DMS53 treated with DMSO at 0.1 percent for 48 hours (cell line): ENCODE results near the gene PTPN13.

ENCODE experiments used
- DNase-seq: peaks from one replicate; lab custom pipeline; 2025; ENCODE audit not compliant: unreplicated experiment; lab: John Stamatoyannopoulos, UW

Gene PTPN13

GRCh38 chr4:86809809-86810208 is 215.7 kb downstream of the PTPN13 start:
- DNase-seq: no peak

GRCh38 chr4:86810847-86811246 is 216.7 kb downstream of the PTPN13 start:
- DNase-seq: no peak

GRCh38 chr4:86815653-86816052 is 221.5 kb downstream of the PTPN13 start:
- no peak for DNase-seq

GRCh38 chr4:86816501-86817273 is 222.6 kb downstream of the PTPN13 start:
- DNase-seq: no peak

- no peak for DNase-seq
These were observed 224.1 kb downstream of the PTPN13 start for GRCh38 chr4:86818211-86818610.

DNA sequence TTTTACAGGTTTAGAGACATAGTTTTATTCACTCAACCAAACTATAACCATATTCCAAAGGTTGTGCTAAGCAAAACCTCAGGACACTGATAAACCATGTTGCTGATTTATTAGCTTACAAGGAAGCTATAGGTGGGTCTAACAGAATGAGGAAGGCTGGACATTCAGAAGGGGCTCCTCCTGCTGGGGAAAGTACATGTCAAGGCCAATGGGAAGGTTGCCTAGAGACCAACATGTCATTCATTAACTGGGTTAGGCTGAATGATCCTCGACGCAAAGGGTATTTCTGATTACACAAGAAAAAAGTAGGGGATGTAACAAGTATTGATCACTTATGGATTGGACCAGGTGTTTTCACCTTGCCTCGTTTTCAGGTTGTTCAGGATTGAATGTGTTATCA is 224.7 kb downstream of the PTPN13 start:
- no peak for DNase-seq

- DNase-seq: no peak
These were observed 225.4 kb downstream of the PTPN13 start for GRCh38 chr4:86819561-86819960.

DNA sequence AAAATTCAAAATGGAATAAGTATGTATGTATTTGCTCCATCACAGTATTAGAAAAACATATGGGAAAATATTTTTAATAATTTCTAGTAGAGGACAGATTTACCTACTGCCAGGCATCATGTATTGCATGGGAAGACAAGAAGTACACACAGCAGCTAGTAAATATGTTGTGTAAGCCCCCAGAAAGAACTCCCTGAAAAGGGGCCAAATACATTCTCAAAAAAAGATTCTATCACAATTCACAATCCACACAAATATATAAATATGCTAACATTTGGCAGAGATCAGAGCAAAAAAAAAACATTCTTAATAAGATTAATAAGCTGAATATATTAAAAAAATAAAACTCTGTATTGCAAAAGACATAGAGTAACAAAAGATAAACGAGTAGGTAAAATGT is 227.0 kb downstream of the PTPN13 start:
- DNase-seq: no peak

DNA sequence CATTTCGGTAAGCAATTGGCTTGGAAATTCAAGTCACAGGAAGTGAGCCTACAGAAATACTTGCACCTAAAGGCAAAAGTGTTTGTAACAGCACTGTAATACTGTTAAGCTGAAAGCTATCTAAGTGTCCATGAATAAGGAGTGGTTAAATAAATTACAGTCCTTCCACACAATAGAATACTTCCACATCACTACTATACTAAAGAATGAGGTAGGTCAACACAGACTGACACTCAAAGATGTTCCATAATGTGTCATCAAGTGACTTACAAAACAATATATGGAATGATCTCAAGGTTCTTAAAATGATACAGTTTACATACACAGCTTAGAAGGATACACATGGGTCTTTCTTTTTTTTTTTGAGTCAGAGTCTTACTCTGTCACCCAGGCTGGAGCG is 228.0 kb downstream of the PTPN13 start:
- DNase-seq: no peak

DNA sequence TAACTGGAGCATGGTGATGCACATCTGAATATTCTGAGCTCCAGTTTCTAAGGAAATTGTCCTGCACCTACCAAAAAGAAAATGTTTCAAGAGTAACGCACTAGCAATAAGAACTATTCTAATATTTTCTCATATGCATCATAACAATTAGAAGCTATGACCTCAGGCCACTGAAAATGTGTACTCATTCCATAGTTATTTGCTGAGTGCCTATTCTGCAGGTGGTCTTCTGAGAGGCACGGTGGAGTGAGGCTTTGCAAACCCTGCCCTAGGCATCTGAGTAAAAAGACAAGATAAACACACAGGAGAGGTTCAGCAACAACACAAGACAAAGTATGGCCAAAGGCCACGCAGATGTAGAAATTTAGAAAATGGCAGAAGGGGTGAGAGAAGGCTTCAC is 231.4 kb downstream of the PTPN13 start:
- DNase-seq: no peak

GRCh38 chr4:86831262-86832130 is 237.4 kb downstream of the PTPN13 start:
- peak; percentile 10 for DNase-seq

DNA sequence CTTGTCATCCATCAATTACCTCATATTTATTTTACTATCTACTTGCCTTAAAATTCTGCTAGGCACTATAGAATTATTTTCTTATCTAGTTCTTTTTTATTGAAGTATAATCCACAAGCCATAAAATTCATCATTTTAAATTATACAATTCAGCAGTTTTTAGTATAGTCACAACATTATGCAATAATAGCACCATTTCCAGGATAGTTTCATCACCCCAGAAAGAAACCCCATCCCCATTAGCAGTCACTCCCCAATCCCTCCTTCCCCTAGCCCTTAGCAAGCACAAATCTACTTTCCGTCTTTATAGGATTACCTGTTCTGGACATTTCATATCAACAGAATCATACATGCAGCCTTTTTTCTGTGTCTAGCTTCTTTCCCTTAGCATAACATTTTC is 239.5 kb downstream of the PTPN13 start:
- no peak for DNase-seq

- no peak for DNase-seq
These were observed 240.8 kb downstream of the PTPN13 start for GRCh38 chr4:86834901-86835300.

DNA sequence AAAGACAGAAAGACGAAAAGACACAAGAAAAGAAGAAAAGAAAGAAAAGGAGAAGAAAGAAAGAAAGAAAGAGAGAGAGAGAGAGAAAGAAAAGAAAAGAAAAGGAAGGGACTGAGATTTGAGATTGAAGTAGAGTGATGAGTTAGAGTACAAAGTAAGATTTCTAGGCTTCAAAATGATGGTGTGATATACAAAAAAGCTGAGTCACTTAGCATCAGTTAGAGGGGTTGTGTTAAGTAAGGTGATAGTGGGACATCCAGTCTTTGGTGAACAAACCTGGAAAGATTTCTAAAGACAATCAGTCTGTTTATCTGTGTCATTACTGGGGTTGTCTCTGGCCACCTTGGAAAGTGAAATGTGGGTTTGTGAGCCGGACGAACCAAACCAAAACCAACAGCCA is 241.6 kb downstream of the PTPN13 start:
- no peak for DNase-seq

- DNase-seq: no peak
These were observed 243.8 kb downstream of the PTPN13 start for GRCh38 chr4:86837691-86838503.

DNA sequence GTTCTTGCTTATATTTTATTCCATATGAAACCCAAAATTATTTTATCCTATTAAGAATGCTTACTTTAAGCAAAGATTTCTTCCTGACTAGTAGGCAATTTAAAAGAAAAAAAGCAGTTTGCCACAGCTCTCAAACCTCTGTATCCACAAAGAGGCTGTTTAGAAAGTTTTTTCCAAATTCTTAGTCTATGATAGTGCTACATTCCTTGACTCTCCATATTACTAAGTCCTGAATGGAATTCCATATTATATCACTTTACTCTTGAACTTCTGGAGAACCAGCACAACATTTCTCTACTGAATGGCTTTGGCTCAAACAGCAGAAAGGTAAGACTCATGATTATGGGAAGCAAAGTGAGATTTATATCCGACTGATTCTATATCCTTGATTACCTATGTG is 246.7 kb downstream of the PTPN13 start:
- no peak for DNase-seq

DNA sequence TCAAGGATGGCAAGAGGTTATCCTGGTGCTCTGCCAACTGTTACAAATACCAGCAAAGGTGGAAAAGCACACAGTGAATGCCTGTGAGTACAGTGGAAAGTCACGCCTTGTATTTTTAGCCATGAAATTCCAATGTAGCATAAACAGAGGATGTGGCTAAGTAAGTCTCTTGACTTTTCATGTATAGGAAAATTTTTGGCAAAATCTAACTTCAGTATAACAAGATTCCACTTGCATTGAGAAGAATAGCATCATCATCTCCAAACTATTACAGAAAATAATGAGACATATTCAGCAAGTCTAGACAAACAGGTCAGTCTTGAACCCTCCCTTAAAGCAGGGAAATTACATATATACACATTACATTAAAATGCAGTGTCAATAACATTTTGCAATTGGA is 247.2 kb downstream of the PTPN13 start:
- no peak for DNase-seq

- no peak for DNase-seq
These were observed 251.5 kb downstream of the PTPN13 start for GRCh38 chr4:86845593-86845992.

DNA sequence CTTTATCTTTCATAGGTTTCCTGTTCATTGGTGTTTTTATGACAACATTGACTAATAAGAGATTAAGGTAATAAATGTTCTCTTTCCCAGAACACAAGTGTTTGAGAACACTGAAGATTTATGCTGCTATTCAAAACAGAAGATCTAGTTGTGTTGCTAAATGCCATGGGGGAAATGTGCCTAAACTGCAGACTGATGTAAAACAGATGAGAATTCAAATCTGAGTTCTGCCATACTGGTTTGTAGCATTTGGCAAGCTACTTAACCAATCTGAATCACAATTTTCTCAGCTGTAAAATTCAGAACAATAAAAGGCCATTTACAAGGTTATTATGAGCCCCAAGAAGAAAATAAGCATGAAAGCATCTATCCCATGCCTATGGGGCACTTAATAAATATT is 252.8 kb downstream of the PTPN13 start:
- DNase-seq: no peak

DNA sequence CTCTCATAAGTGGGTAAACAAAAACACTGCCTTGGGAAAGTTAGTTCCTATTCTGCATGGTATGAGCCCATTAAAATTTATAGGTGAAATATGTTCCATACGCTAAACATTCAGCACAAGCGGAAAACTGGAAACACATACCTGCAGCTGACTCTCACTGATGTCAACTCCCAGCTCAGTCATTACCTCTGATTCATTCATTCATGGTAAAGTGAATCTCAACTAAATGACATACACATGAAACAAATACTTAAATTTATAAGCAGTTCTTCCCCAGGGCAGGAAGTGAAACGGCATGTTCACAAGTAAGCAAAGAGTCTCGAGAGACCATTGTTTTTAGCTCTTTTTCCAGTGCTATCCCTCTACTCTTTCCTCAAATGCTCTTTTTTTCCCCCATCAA is 253.5 kb downstream of the PTPN13 start:
- DNase-seq: no peak

GRCh38 chr4:86848136-86848535 is 254.0 kb downstream of the PTPN13 start:
- DNase-seq: no peak
